Measurements from ENCODE around the gene RND1. TPM values are rescaled to one million over a fixed set of nuclear protein-coding genes. Genes with fewer than 3 reads are reported as not detected.
"Not testable (repeated sequence)": the region's sequence is repeated elsewhere in the genome, so short reads cannot be mapped to it uniquely, and the experiment has no call there.

RND1 gene
- total and polyA plus RNA-seq, 2 of the 13 experiments (the other 11 are each of a cell fraction or from before 2014, with no cell fraction given), result 1.8 to 1.9 TPM

DNA sequence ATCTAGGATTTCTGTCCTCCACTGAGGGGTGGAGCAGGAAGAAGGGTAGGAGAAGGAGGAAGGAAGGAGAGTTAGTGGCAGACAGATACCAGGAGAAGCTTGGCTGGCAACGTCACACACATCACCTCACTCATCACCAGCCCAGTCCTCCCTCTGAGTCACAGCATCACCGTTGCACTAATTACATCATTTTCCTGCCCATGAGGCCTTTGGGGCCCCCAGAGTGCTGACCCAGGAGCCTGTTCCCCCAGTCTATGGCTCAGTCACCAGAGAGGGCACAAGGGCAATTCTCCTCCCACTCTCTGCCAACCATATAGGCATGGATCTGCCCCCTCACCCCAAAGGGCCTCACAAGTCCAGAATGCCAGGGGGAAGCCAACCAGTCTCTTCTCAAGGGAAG is 4.6 kb downstream of the RND1 start:
- in situ Hi-C loops (cut with HindIII; ENCODE audit: extremely low pct_ligation_motif_present, low pct_unique_long_range_greater_than_20kb), result no loop called here

DNA sequence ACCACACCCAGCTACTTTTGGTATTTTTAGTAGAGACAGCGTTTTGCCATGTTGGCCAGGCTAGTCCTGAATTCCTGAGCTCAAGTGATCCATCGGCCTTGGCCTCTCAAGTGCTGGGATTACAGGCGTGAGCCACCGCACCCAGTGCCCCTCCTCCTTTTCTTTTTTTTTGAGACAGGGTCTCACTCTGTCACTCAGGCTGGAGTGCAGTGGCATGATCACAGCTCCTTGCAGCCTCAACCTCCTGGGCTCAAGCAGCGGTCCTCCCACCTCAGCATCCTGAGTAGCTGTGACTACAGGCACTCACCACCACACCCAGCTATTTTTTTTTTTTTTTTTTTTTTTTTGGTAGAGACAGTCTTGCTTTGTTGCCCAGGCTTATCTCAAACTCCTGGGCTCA is 5.4 kb downstream of the RND1 start:
- H3K4me2 ChIP-seq (ENCODE audit: low read depth, low read length); FAIRE-seq: not testable (repeated sequence)

More for the DNA sequence above, 4.6 kb downstream of the RND1 start:
- no peaks in the 10 kb centered on the region for H3K79me2 ChIP-seq (ENCODE audit: insufficient read depth, low read length)
- POLR2A ChIA-PET, result no interaction called here
- no peak overlapping the region for H3K9ac ChIP-seq (ENCODE audit: insufficient read depth, low read depth, low read length)
- no peaks in the 10 kb centered on the region for H3K9me3 ChIP-seq (ENCODE audit: low read length)
- H2AFZ ChIP-seq (ENCODE audit: low read length), result no peak overlapping the region
- peaks cover 28% of the 10 kb centered on the region for H3K4me1 ChIP-seq (ENCODE audit: insufficient read depth, low read length)
- no peak for ATAC-seq
- TF ChIP-seq ZNF260 (CRISPR knock-in tag; IDR thresholded peaks at IDR 0.05; ENCODE audit: borderline replicate concordance, low read depth) (no peak), MTA3 (CRISPR knock-in tag; IDR thresholded peaks at IDR 0.05) (no peak), ZFYVE20 (CRISPR knock-in tag; IDR thresholded peaks at IDR 0.05; ENCODE audit: borderline replicate concordance, low read depth) (no peak), ZNF484 (CRISPR knock-in tag; IDR thresholded peaks at IDR 0.05; ENCODE audit: borderline replicate concordance, low read depth) (no peak)
- TF ChIP-seq, protein P1, sequence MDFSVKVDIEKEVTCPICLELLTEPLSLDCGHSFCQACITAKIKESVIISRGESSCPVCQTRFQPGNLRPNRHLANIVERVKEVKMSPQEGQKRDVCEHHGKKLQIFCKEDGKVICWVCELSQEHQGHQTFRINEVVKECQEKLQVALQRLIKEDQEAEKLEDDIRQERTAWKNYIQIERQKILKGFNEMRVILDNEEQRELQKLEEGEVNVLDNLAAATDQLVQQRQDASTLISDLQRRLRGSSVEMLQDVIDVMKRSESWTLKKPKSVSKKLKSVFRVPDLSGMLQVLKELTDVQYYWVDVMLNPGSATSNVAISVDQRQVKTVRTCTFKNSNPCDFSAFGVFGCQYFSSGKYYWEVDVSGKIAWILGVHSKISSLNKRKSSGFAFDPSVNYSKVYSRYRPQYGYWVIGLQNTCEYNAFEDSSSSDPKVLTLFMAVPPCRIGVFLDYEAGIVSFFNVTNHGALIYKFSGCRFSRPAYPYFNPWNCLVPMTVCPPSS (IDR thresholded peaks at IDR 0.05), result no peak
- no peaks in the 10 kb centered on the region; a peak in 1 of 5 replicates for H3K27me3 ChIP-seq (ENCODE audit: control insufficient read depth in 1 of 2, insufficient read depth in 2 of 2, low read length in 2 of 2)
- no peak overlapping the region for H3K4me2 ChIP-seq (ENCODE audit: low read depth, low read length)
- H3K27ac ChIP-seq (ENCODE audit: extremely low read length, insufficient read depth, low read length), result no peak overlapping the region
- no TSS peak for BruUV-seq (replicated peaks)
- no peak for FAIRE-seq
- H3K36me3 ChIP-seq (replicated peaks in 1 of 2; ENCODE audit: control insufficient read depth in 1 of 2, insufficient read depth in 2 of 2, low read length in 2 of 2), result peaks cover 0 to 1% of the 10 kb centered on the region in 2 experiments; a peak in 2 of 5 replicates
- no peaks in the 10 kb centered on the region for H4K20me1 ChIP-seq (ENCODE audit: insufficient read depth, low read length)
- WGBS (ENCODE audit: low lambda C conversion rate), result 70% methylated on average over 2 of the region's 2 CpGs
- CTCF ChIA-PET (ENCODE audit: low intra/inter-chr PET ratio, low total read pairs), result no interaction called here
- no peak overlapping the region for H3K4me3 ChIP-seq (replicated peaks in 1 of 3; ENCODE audit: insufficient read depth in 1 of 3, low read depth in 2 of 3, low read length in 3 of 3)
- DNase-seq (ENCODE audit: low spot score), result no peak
- intact Hi-C loops (cut with micrococcal nuclease; ENCODE audit: unreplicated experiment), result no loop called here

More for the DNA sequence above, 5.4 kb downstream of the RND1 start:
- DNase-seq (ENCODE audit: low spot score); H3K9ac ChIP-seq (ENCODE audit: insufficient read depth, low read depth, low read length); CTCF ChIA-PET (ENCODE audit: low intra/inter-chr PET ratio, low total read pairs); H3K27me3 ChIP-seq (ENCODE audit: control insufficient read depth in 1 of 2, insufficient read depth in 2 of 2, low read length in 2 of 2); H3K9me3 ChIP-seq (ENCODE audit: low read length); H3K79me2 ChIP-seq (ENCODE audit: insufficient read depth, low read length); ATAC-seq; intact Hi-C loops (cut with micrococcal nuclease; ENCODE audit: unreplicated experiment); H3K36me3 ChIP-seq (replicated peaks in 1 of 2; ENCODE audit: control insufficient read depth in 1 of 2, insufficient read depth in 2 of 2, low read length in 2 of 2); H2AFZ ChIP-seq (ENCODE audit: low read length); BruUV-seq (replicated peaks); H3K4me3 ChIP-seq (replicated peaks in 1 of 3; ENCODE audit: insufficient read depth in 1 of 3, low read depth in 2 of 3, low read length in 3 of 3); H3K27ac ChIP-seq (ENCODE audit: extremely low read length, insufficient read depth, low read length); in situ Hi-C loops (cut with HindIII; ENCODE audit: extremely low pct_ligation_motif_present, low pct_unique_long_range_greater_than_20kb); H4K20me1 ChIP-seq (ENCODE audit: insufficient read depth, low read length): not testable (repeated sequence)
- H3K4me1 ChIP-seq (ENCODE audit: insufficient read depth, low read length), result peaks cover 25% of the 10 kb centered on the region
- POLR2A ChIA-PET, result interaction anchor here (0.9 to 1.2 kb wide), 3 partner anchors 23 to 97 kb away, joined by 3 read pairs; partner anchors contain the start of gene ARF3
- 89% methylated on average over 5 of the region's 5 CpGs for WGBS (ENCODE audit: low lambda C conversion rate)

Data from HepG2 (cell line).